PFSK-1 (cell line): ENCODE data around the gene TLR5.

Experiments
- FOXP2 ChIP-seq: optimal IDR thresholded peaks from 2 replicates; pipeline ENCODE3; 2011; ENCODE audit warnings: borderline replicate concordance, control low read depth, inconsistent platforms; ENCODE audit not compliant: insufficient read depth; ENCODE audit errors: extremely low read length, extremely low read depth
- POLR2AphosphoS5 ChIP-seq: IDR thresholded peaks from 2 replicates; pipeline ENCODE4 v1.6.1; 2012; ENCODE audit warnings: low read depth, mild to moderate bottlenecking, control low read depth, low read length, moderate library complexity
- REST ChIP-seq, 2 experiments: IDR thresholded peaks; 2 replicates each; pipeline versions ENCODE4 v1.6.1 to v1.8.0; 2011 to 2012; ENCODE audit warnings: low read depth in 2 of 2, low read length in 2 of 2, control low read depth in 1 of 2, inconsistent platforms in 1 of 2, mild to moderate bottlenecking in 1 of 2, moderate library complexity in 1 of 2; ENCODE audit not compliant: insufficient read depth in 1 of 2
- SIN3A ChIP-seq: IDR thresholded peaks from 2 replicates; pipeline ENCODE4 v1.6.1; 2012; ENCODE audit warnings: mild to moderate bottlenecking, low read length, moderate library complexity, borderline replicate concordance; ENCODE audit not compliant: insufficient read depth
- TAF1 ChIP-seq: IDR thresholded peaks from 2 replicates; pipeline ENCODE4 v1.6.1; 2012; ENCODE audit warnings: low read length, control low read depth, borderline replicate concordance; ENCODE audit not compliant: insufficient read depth

GRCh38 chr1:223153177-223154119, 10.4 kb upstream of the TLR5 start:
- TF ChIP-seq TAF1 (no peak), POLR2AphosphoS5 (no peak), REST (IDR thresholded peaks at IDR 0.05; ENCODE audit: insufficient read depth in 1 of 2, low read depth in 2 of 2, low read length in 2 of 2) (peak in 1 of 2 experiments; percentile 84; a peak in 2 of 4 replicates), SIN3A (no peak), FOXP2 (no peak)
